Measurements from ENCODE around the gene ATP5MC2. TPM values are rescaled to one million over a fixed set of nuclear protein-coding genes. Genes with fewer than 3 reads are reported as not detected.
"Not testable (repeated sequence)": the region's sequence is repeated elsewhere in the genome, so short reads cannot be mapped to it uniquely, and the experiment has no call there.

ATP5MC2 gene
- total and polyA plus RNA-seq, 9 of the 15 experiments (the other 6 are each of a cell fraction or from before 2014, with no cell fraction given): 314 to 1,208 (median 468) TPM

DNA sequence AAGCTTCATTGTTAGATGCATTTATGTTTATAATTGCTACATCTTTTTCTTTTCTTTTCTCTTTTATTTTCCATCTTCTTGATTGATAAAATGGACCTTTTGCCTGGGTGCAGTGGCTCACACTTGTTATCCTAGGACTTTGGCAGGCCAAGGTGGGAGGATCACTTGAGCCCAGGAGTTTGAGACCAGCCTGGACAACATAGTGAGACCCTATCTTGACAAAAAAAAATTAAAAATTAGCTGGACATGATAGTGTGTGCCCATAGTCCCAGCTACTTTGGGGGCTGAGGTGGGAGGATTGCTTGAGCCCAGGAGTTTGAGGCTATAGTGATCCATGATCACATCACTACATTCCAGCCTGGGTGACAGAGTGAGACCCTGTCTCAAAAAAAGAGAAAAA, 40.2 kb downstream of the ATP5MC2 start:
- H3K9ac ChIP-seq (ENCODE audit: insufficient read depth in 1 of 2, low read depth in 2 of 2, low read length in 2 of 2); H3K36me3 ChIP-seq (ENCODE audit: control insufficient read depth, insufficient read depth, low read length); H3K79me2 ChIP-seq (ENCODE audit: control insufficient read depth, insufficient read depth, low read length); H3K4me2 ChIP-seq (ENCODE audit: insufficient read depth, low read length); FAIRE-seq; H3K27ac ChIP-seq (ENCODE audit: extremely low read depth, low read depth, low read length); ATAC-seq; H2AFZ ChIP-seq (ENCODE audit: low read depth, low read length); BruUV-seq (replicated peaks); DNase-seq (ENCODE audit: extremely low read depth in 1 of 4, low spot score in 3 of 4); intact Hi-C loops (cut with micrococcal nuclease); H3K9me3 ChIP-seq (replicated peaks; ENCODE audit: control insufficient read depth, insufficient read depth, low read depth, low read length); in situ Hi-C loops (cut with MboI); H3K4me1 ChIP-seq (replicated peaks in 1 of 2; ENCODE audit: control insufficient read depth in 2 of 2, insufficient read depth in 2 of 2, low read length in 2 of 2); H3K9me1 ChIP-seq (ENCODE audit: control insufficient read depth, insufficient read depth, low read length); CTCF ChIA-PET (ENCODE audit: low intra/inter-chr PET ratio); H4K20me1 ChIP-seq (replicated peaks; ENCODE audit: control insufficient read depth, insufficient read depth, low read length); POLR2A ChIA-PET; H3K4me3 ChIP-seq; H3K27me3 ChIP-seq (ENCODE audit: control insufficient read depth in 2 of 2, insufficient read depth in 2 of 2, low read length in 2 of 2): not testable (repeated sequence)
- peak; percentile 28; the same call in 1 of the 2 replicates for TF ChIP-seq BCOR (IDR thresholded peaks at IDR 0.05)
- TF ChIP-seq ZNF121 (CRISPR knock-in tag; conservative IDR thresholded peaks at IDR 0.05): peak; percentile 76

DNA sequence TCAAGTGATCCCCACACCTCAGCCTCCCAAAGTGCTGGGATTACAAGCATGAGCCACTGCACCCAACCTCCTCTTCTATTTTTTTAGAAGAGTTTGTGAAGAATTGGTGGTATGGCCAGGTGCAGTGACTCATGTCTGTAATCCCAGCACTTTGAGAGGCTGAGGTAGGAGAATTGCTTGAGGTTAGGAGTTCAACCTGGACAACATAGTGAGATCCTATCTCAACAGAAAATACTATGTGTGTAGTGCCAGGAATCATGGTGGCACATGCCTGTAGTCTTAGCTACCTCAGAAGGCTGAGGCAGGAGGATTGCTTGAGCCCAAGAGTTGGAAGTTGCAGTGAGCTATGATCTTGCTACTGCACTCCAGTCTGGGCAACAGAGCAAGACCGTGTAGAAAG, 44.2 kb downstream of the ATP5MC2 start:
- Histone ChIP-seq H3K27ac (ENCODE audit: extremely low read depth, low read depth, low read length) (no peak overlapping the region), H3K9me1 (ENCODE audit: control insufficient read depth, insufficient read depth, low read length) (no peaks in the 10 kb centered on the region), H3K27me3 (ENCODE audit: control insufficient read depth in 2 of 2, insufficient read depth in 2 of 2, low read length in 2 of 2) (no peaks in the 10 kb centered on the region), H3K36me3 (ENCODE audit: control insufficient read depth, insufficient read depth, low read length) (no peaks in the 10 kb centered on the region), H3K9ac (ENCODE audit: insufficient read depth in 1 of 2, low read depth in 2 of 2, low read length in 2 of 2) (no peak overlapping the region), H3K79me2 (ENCODE audit: control insufficient read depth, insufficient read depth, low read length) (no peaks in the 10 kb centered on the region), H2AFZ (ENCODE audit: low read depth, low read length) (no peak overlapping the region), H4K20me1 (replicated peaks; ENCODE audit: control insufficient read depth, insufficient read depth, low read length) (no peaks in the 10 kb centered on the region), H3K4me2 (ENCODE audit: insufficient read depth, low read length) (no peak overlapping the region), H3K4me1 (replicated peaks in 1 of 2; ENCODE audit: control insufficient read depth in 2 of 2, insufficient read depth in 2 of 2, low read length in 2 of 2) (peaks cover 3 to 5% of the 10 kb centered on the region in 2 experiments; a peak in 1 of 5 replicates), H3K4me3 (no peak overlapping the region), H3K9me3 (replicated peaks; ENCODE audit: control insufficient read depth, insufficient read depth, low read depth, low read length) (no peaks in the 10 kb centered on the region)
- no peak for FAIRE-seq
- no peak for DNase-seq (ENCODE audit: extremely low read depth in 1 of 4, low spot score in 3 of 4)
- no peak for ATAC-seq
- 23% methylated on average over 1 of the region's 1 CpG for WGBS (ENCODE audit: insufficient coverage, low coverage, missing lambda C conversion rate)
- BruUV-seq (replicated peaks): no TSS peak
- ChIA-PET POLR2A (interaction anchor here (0.8 kb wide), 1 partner anchor 560 kb away, joined by 3 read pairs; no protein-coding TSS in a partner anchor), CTCF (ENCODE audit: low intra/inter-chr PET ratio) (no interaction called here)
- in situ Hi-C loops (cut with MboI): no loop called here
- TF ChIP-seq, protein P1, sequence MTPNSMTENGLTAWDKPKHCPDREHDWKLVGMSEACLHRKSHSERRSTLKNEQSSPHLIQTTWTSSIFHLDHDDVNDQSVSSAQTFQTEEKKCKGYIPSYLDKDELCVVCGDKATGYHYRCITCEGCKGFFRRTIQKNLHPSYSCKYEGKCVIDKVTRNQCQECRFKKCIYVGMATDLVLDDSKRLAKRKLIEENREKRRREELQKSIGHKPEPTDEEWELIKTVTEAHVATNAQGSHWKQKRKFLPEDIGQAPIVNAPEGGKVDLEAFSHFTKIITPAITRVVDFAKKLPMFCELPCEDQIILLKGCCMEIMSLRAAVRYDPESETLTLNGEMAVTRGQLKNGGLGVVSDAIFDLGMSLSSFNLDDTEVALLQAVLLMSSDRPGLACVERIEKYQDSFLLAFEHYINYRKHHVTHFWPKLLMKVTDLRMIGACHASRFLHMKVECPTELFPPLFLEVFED (CRISPR knock-in tag; conservative IDR thresholded peaks at IDR 0.05): no peak
- TF ChIP-seq ZNF121 (CRISPR knock-in tag; conservative IDR thresholded peaks at IDR 0.05): 0 out of 2 replicates have a peak, but pooled peaks have one; percentile 5
- intact Hi-C loops (cut with micrococcal nuclease): no loop called here

Data from K562 (cell line).